Uterus (tissue), 4 donors: ENCODE data around the gene EIPR1. TPM values are rescaled to one million over a fixed set of nuclear protein-coding genes. Genes with fewer than 3 reads are reported as not detected.

Experiments used
- DNase-seq, 2 donors: peaks; one replicate each; pipeline ENCODE4 v3.0.0-alpha.2; 2019 to 2020
- H3K27ac ChIP-seq, 2 donors: fragments of 200-600 bp; sonication (generic); 1 replicate in 1 of 2; 2 replicates in 1 of 2; pipeline ENCODE4 v1.5.1; 2016 to 2018
- H3K27me3 ChIP-seq, 2 donors: fragments of 200-600 bp; sonication (generic); one replicate each; pipeline ENCODE4 v1.5.1; 2018 to 2019; ENCODE audit warnings: control low read depth in 1 of 2
- H3K36me3 ChIP-seq, 2 donors: fragments of 200-600 bp; sonication (generic); one replicate each; pipeline ENCODE4 v1.5.1; 2019; ENCODE audit warnings: control low read depth in 1 of 2
- H3K4me1 ChIP-seq, 2 donors: fragments of 200-600 bp; sonication (generic); one replicate each; pipeline ENCODE4 v1.5.1; 2018 to 2019; ENCODE audit warnings: control low read depth in 1 of 2
- H3K4me3 ChIP-seq, 2 donors: fragments of 200-600 bp; sonication (generic); 1 replicate in 1 of 2; 2 replicates in 1 of 2; pipeline ENCODE4 v1.5.1; 2018 to 2019; ENCODE audit warnings: mild to moderate bottlenecking in 1 of 2
- H3K9me3 ChIP-seq, 2 donors: fragments of 200-600 bp; sonication (generic); one replicate each; pipeline ENCODE4 v1.5.1; 2019; ENCODE audit warnings: control low read depth in 1 of 2
- CTCF ChIP-seq, 4 experiments: fragments of 200-600 bp in 2 of 4; fragments of 450-650 bp in 2 of 4; sonication (generic) in 2 of 4; IDR thresholded peaks; one replicate each; pipeline ENCODE4 v1.5.1; 2016 to 2019; ENCODE audit warnings: antibody characterized with exemption in 4 of 4, mild to moderate bottlenecking in 2 of 4, moderate library complexity in 1 of 4
- POLR2A ChIP-seq, 2 donors: fragments of 450-650 bp; IDR thresholded peaks; one replicate each; pipeline ENCODE4 v1.6.1; 2016; ENCODE audit warnings: antibody characterized with exemption in 2 of 2, mild to moderate bottlenecking in 1 of 2, moderate library complexity in 1 of 2
- intact Hi-C: fragments of 100-400 bp; cut with DNase I; formaldehyde crosslinking; loops from one replicate; pipeline ENCODE4 v1.15.1; 2023; ENCODE audit warnings: low total_unique reads
- total RNA-seq, 4 donors: library from RNA; depleted of rRNA in 3 of 4; stranded (reverse); fragments of >200 nt in 3 of 4; gene quantifications; one replicate each; pipeline versions ENCODE4 v1.1.0 to v1.2.4, GENCODE V29; 2014 to 2023
- donor health status: DM: yes; HTN: yes; CAD: no.

Gene EIPR1
- total RNA-seq, 4 donors from 2014 or later, result 0.59 to 28.9 (median 20.4) TPM

GRCh38 chr2:3249476-3249962, 128.1 kb downstream of the EIPR1 start:
- Histone ChIP-seq H3K27me3 (no peaks in the 10 kb centered on the region), H3K4me1 (no peaks in the 10 kb centered on the region), H3K36me3 (no peaks in the 10 kb centered on the region), H3K4me3 (no peak overlapping the region), H3K27ac (no peak overlapping the region), H3K9me3 (peaks cover 0 to 8% of the 10 kb centered on the region in 2 donors)
- TF ChIP-seq POLR2A (IDR thresholded peaks at IDR 0.05), result no peak
- no peak for TF ChIP-seq CTCF (IDR thresholded peaks at IDR 0.05)
- no peak for DNase-seq
- intact Hi-C loops, result no loop called here

- no peaks in the 10 kb centered on the region for H3K4me1 ChIP-seq
- intact Hi-C loops, result no loop called here
- H3K27ac ChIP-seq, result no peak overlapping the region
- no peak for DNase-seq
- peaks cover 0 to 8% of the 10 kb centered on the region in 2 donors for H3K9me3 ChIP-seq
- H3K36me3 ChIP-seq, result no peaks in the 10 kb centered on the region
- no peaks in the 10 kb centered on the region for H3K27me3 ChIP-seq
- TF ChIP-seq CTCF (IDR thresholded peaks at IDR 0.05) (no peak), POLR2A (IDR thresholded peaks at IDR 0.05) (no peak)
- H3K4me3 ChIP-seq, result no peak overlapping the region
Measured at GRCh38 chr2:3248754-3249475, 128.7 kb downstream of the EIPR1 start.

- intact Hi-C loops, result no loop called here
- no peak for DNase-seq
- peaks cover 0 to 8% of the 10 kb centered on the region in 2 donors for H3K9me3 ChIP-seq
- H3K27ac ChIP-seq, result no peak overlapping the region
- no peaks in the 10 kb centered on the region for H3K4me1 ChIP-seq
- H3K4me3 ChIP-seq, result no peak overlapping the region
- TF ChIP-seq CTCF (IDR thresholded peaks at IDR 0.05), result no peak
- no peak for TF ChIP-seq POLR2A (IDR thresholded peaks at IDR 0.05)
- H3K27me3 ChIP-seq, result no peaks in the 10 kb centered on the region
- H3K36me3 ChIP-seq, result no peaks in the 10 kb centered on the region
Measured at GRCh38 chr2:3246928-3247714, 130.5 kb downstream of the EIPR1 start.

GRCh38 chr2:3246406-3246805, 131.2 kb downstream of the EIPR1 start:
- Histone ChIP-seq H3K27ac (no peak overlapping the region), H3K9me3 (peaks cover 0 to 8% of the 10 kb centered on the region in 2 donors), H3K4me3 (no peak overlapping the region), H3K36me3 (no peaks in the 10 kb centered on the region), H3K27me3 (no peaks in the 10 kb centered on the region), H3K4me1 (no peaks in the 10 kb centered on the region)
- TF ChIP-seq POLR2A (IDR thresholded peaks at IDR 0.05) (no peak), CTCF (IDR thresholded peaks at IDR 0.05) (no peak)
- intact Hi-C loops, result no loop called here
- DNase-seq, result no peak

- Histone ChIP-seq H3K27ac (no peak overlapping the region), H3K36me3 (no peaks in the 10 kb centered on the region), H3K9me3 (peaks cover 0 to under 1% of the 10 kb centered on the region in 2 donors), H3K27me3 (no peaks in the 10 kb centered on the region), H3K4me3 (no peak overlapping the region), H3K4me1 (no peaks in the 10 kb centered on the region)
- TF ChIP-seq POLR2A (IDR thresholded peaks at IDR 0.05), result no peak
- TF ChIP-seq CTCF (IDR thresholded peaks at IDR 0.05), result no peak
- no peak for DNase-seq
- intact Hi-C loops, result no loop called here
Measured at GRCh38 chr2:3244486-3244885, 133.1 kb downstream of the EIPR1 start.
